Stimulated activated CD4-positive, alpha-beta T cell treated with anti-CD3 and anti-CD28 coated beads, Interleukin-4, amount 100 ng/mL, for 4 hours (primary cell): ENCODE measurements around the gene PPEF1.
A peak's percentile ranks its signal among the peaks of the same experiment; 100 is the strongest.

Experiments
- DNase-seq, 2 experiments: peaks; one replicate each; pipeline ENCODE4 v3.0.0-alpha.2; 2020

The PPEF1 gene, protein sequence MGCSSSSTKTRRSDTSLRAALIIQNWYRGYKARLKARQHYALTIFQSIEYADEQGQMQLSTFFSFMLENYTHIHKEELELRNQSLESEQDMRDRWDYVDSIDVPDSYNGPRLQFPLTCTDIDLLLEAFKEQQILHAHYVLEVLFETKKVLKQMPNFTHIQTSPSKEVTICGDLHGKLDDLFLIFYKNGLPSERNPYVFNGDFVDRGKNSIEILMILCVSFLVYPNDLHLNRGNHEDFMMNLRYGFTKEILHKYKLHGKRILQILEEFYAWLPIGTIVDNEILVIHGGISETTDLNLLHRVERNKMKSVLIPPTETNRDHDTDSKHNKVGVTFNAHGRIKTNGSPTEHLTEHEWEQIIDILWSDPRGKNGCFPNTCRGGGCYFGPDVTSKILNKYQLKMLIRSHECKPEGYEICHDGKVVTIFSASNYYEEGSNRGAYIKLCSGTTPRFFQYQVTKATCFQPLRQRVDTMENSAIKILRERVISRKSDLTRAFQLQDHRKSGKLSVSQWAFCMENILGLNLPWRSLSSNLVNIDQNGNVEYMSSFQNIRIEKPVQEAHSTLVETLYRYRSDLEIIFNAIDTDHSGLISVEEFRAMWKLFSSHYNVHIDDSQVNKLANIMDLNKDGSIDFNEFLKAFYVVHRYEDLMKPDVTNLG

GRCh38 chrX:18707426-18708049 lies at the start of gene PPEF1:
Gene PPEF1 (plus strand): TSS chrX:18707645. CDS start chrX:18707781, 136 bp downstream.
- DNase-seq = no peak

GRCh38 chrX:18661273-18661672 lies 46.2 kb upstream of the PPEF1 start:
- DNase-seq = no peak

DNA sequence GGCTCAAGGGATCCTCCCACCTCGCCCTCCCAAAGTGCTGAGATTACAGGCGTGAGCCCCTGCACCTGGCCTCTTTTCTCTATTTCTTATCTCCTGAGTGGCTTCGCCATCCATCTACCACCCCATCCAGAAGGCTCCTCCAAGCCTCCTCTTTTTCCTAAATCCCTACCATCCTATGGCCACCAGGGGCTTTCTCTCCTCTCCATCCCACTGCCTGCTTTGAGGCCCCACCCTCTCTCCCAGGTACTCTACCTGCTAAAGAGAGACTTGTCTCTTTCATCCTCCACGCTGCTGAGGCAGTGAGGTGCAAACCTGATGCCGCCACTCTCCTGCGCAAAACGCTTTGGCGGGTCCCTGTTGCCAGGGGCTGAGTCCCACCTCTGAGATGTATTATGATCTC lies 42.5 kb upstream of the PPEF1 start:
- no peak for DNase-seq

DNA sequence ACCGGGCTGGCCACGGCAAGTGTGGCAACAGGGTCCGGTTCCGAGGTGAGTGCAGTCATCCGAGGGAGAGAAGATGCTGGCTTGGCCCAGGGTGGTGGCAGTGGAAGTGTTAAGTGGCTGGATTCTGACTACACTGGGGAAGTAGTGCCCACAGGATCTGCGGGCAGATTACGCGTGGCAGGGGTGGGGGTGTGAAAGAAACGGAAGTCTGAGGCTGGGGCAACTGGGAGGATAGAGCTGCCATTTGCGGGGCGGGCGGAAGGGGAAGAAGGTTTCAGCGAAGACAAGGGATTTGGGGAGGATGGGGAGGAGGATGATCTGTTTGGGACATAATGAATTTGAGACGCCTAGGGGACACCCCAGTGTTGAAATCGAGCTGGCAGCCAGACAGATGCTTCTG lies 40.8 kb upstream of the PPEF1 start:
- DNase-seq = no peak

GRCh38 chrX:18668071-18668835 lies 39.2 kb upstream of the PPEF1 start:
- no peak for DNase-seq

DNA sequence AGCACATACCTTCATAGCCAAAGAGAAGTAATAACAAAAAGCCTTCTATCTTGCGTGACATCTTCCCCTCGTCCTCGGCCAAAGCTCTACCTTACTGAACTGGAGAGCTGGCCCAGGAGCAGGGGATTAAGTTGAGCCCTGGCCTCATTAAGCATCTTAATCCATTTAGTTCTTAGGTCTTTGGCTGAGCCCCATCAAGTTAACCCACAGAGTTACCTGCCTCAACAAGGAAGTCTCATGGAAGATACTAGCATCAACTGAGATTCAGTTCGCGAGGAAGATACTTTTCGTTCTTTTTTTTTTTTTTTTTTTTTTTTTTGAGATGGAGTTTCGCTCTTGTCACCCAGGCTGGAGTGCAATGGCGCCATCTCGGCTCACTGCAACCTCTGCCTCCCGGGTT lies 35.4 kb upstream of the PPEF1 start, which contains the start of gene RS1:
RS1 (minus strand) TSS at position 101 of the 400 bp plus-strand sequence; CDS start at position 61, 40 bp downstream.
- no peak for DNase-seq

DNA sequence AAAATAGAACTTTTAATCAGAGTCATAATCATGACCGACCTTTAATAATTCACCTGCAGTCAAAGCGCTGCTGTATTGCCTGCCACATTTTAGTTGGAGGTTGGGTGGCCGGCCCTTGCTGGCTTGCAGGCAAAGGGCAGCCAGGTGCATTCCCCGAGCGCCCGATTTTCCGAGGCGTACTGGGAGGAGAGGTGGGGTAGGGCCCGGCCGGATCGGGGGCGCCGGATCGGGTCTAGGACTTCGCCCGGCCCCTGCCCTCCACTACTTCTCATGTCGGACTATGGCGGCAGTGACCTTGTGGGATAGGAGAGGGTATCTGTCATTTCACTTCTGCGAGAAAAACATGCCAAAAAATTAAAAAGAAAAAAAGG lies 33.0 kb upstream of the PPEF1 start:
- peak; percentile 7 to 8 for DNase-seq

DNA sequence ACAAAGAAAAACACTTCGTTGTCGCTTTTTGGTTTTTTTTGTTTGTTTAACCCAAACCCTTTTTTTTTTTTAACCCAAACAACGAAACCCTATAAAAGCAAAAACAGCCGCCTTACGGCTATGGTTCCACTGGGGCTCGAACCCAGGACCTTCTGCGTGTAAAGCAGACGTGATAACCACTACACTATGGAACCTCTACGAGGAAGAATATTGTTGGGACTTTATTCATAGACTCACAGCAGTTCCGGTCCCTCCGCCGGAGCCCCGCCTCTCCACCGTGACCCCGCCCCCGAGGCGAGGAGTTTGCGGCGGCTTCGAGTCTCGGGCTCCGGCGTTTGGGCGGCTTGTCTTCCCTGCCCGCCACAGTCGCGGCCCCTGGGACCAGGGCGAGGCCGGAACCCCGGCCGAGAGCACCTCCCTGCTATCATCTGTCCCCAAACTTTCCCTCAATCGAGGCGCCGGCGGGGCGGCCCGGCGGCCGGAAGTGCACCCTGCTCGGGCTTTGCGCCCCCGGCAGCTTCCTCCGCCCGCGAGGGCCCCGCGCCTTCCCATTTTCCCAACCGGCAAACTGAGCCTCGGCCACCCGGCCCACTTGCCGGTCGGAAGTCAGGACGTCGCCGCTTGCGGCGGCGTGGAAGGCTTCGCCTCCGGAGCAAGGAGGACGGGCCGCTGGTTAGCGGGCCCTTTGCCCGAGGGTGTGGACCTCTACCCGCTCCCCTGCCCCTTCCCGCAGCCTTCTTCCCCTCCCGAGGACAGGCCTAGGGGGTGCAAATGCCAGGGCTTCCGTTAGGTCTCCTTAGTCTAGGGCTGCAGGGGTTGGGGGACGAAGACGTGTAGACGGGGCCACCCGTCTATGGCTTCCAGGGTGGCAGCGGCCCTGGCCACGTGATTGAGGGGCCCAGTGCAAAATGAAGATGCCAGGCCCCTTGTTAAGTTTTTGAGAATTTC lies 32.4 kb upstream of the PPEF1 start:
- peak; percentile 72 to 73 for DNase-seq

- no peak for DNase-seq
These were observed 31.4 kb upstream of the PPEF1 start for GRCh38 chrX:18676050-18676449.

GRCh38 chrX:18676470-18676869 lies 31.0 kb upstream of the PPEF1 start:
- no peak for DNase-seq

DNA sequence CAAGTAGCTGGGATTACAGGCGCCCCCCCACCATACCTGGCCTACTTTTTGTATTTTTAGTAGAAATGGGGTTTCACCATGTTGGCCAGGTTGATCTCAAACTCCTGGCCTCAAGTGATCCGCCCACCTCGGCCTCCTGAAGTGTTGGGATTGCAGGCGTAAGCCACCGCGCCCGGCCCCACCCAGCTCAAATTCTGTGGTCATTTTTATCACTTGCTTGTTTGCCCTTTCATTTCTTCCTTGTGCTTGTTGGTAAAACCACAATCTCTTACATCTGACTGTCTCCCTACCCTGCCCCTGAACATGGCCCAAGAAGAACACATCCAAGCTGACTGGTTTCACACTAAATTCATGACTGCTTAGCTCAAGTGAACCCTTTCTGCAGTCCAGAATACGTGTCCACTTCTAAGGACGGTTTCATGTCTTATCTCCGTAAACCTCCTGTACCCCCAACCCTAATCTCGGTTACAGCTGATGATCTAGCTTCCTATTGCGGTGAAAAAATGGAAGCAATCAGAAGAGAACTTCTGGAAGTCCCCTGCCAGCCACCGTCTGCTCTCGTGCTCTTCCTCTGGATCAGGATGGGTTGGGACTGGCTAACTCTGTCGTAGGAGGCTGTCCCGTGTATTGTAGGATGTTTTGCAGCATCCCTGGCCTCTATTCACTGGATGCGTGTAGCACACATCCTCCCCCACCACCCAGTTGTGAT lies 30.1 kb upstream of the PPEF1 start:
- no peak for DNase-seq

DNA sequence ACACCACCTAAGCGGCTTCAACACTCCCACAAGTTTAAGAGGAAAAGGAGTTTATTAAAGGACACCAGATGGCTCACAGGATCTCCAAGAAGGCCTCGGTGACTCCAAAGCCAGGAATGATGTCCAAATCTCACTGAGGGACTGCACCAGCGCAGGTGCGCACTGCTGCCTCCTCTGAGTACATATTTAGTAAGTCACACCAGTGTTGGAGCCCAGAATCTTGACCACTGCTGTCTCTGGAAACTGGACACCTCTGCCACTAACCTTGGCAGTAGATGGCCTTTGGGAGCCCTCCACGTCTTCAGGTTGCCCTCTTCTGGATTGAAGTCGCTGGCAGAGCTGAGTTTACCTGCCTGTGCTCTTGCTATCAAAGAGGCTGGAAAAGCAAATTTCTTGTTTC lies 25.4 kb upstream of the PPEF1 start:
- no peak for DNase-seq

DNA sequence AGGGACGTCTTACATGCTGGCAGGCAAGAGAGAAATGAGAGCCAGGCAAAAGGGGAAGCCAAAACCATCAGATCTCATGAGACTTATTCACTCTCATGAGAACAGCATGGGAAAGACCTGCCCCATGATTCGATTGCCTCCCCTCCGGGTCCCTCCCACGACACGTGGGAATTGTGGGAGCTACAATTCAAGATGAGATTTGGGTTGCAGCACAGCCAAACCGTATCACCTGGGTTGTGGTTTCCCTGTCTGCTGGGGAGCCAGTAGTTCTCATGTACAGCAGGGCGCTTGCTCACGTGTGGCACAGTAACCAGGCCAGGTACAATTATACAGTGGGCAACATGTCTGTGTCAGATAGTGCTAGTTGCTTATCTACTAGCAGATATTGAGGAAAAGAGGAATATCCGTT lies 24.5 kb upstream of the PPEF1 start:
- no peak for DNase-seq

DNA sequence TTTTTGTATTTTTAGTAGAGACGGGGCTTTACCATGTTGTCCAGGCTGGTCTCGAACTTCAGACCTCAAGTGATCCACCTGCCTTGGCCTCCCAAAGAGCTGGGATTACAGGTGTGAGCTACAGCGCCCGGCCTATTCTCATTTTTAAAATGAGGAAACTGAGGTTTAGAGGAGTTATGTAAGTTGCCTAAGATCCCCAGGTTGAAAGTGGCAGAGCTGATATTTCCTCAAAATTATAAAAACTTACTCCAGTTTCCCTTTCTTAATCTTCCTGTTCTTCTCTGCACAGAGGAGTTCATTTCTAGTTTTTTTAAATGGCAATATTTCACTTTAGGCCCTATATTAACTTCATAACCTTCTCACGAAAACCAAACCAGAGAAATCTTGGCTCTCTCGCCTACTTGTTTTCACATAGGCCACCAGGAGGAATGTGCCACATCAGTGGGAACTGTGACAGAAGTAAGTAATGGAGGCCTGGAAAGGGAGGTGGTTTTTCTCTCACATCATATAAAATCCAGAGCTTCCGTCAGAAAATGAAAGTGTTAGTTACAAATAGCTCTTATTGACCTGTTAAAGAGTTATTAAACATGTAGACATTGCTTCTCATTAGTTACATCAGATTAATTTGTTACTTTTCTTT lies 19.5 kb upstream of the PPEF1 start:
- no peak for DNase-seq

DNA sequence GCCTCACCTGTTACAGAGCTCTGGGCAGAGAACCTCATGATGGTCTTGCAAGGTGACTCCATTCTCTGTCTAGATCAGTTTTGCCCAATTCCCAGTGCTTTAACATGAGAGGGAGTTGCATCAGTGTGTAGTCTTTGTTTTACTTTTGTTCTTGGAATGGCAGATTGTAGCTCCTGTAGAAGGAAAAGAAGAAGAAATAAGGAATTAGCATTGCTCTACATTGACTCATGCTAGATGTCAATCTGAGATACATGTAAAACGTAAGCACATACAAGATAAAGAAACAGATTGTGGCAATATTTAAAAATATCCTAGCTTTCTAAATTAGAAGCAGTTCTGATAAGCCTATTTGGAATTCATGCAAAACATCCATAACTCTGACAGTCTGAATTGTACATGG lies 16.0 kb upstream of the PPEF1 start:
- no peak for DNase-seq

- DNase-seq = no peak
These were observed 14.9 kb upstream of the PPEF1 start for GRCh38 chrX:18692541-18692940.

GRCh38 chrX:18696653-18697052 lies 10.8 kb upstream of the PPEF1 start:
- DNase-seq = no peak

DNA sequence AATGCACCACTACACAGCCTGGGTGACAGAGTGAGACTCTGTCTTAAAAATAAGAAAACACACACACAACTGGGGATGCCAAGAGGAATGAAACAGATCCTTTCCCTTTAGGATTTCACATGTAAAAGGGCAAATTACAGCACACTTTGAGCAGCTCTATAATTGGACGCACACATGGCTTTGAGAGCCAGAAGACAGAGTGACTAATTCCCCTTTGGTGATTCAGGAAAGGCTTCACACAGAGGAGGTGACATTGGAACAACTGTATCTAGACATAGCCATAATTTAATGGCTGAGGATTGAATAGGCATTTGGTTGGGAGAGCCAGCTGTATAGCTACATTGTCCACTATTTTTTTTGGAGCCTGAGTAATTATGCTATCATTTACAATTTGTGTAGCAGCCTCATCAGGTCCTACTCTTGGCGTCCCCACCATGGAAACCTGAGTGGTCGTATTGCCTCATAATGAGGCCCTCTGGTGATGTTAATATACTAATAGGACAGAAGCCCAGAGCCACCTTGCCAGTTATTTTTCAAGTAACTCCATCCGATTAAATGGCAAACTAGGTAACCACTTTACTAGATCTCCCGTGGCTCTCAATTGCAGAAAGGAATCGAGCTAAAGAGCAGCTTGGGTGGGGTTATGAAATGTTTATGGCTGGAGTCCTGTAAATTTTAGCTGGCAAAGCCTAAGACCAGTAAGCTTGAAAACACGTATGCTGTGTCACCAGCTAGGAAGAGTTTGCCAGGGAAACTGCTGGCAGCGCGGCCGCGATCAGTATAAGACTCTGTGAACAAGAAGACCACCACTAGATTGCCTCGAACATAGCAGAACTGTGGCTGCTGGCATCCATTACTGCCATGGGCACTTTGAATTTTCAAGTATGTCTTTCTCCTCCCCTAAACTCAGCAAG lies 8.5 kb upstream of the PPEF1 start:
- no peak for DNase-seq

- no peak for DNase-seq
These were observed 5.7 kb upstream of the PPEF1 start for GRCh38 chrX:18701621-18702361.
